ENCODE data around the gene POU2AF3. TPM values are rescaled to one million over a fixed set of nuclear protein-coding genes. Genes with fewer than 3 reads are reported as not detected.
"Not testable (repeated sequence)": the region's sequence is repeated elsewhere in the genome, so short reads cannot be mapped to it uniquely, and the experiment has no call there.

The POU2AF3 gene
- total and polyA plus RNA-seq, 3 donors from 2014 or later = 6.4 to 11.5 (median 9.0) TPM

DNA sequence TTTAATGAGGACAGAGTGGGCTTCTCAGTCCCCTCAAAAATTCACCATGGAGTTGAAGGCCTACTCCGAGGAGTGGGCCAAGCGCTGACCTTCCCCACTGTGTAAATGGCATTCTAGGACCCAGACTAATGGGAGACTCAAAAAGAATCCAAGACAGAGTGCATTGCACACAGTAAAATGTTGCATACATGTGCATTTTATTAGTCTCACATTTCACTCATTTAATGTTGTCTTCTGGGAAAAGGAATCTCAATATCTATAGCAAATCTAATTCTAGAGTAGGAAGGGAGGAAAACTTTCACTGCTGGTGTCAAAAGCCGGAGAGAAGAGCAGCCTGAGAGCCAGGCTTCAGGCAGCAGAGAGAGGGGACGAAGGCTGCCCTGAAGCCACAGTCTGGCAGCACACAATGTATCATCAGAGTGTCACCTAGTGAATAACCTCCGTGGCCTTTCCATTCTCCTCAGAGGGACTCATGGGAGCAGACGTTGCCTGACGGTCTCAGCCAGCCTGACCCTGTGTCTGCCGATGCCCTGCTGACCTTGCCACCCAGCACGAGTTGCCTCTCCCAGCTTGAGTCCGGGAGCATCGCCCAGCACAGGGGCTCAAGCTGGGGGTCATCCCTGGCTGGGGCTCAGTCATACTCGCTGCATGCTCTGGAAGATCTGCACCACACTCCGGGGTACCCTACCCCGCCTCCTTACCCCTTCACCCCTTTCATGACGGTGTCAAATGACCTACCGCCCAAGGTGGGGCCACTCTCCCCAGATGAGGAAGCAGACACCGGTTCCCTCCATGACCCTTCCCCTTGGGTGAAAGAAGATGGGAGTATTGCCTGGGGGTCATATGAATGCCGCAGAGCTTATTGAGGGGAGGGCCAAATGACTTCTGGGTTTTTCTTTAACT, 12.9 kb upstream of the POU2AF3 start:
- Histone ChIP-seq H3K36me3 (ENCODE audit: low read depth, missing control alignments) (no peaks in the 10 kb centered on the region), H3K4me1 (no peaks in the 10 kb centered on the region), H3K9me3 (no peaks in the 10 kb centered on the region), H3K27ac (no peak overlapping the region), H3K4me3 (no peak overlapping the region), H3K27me3 (no peaks in the 10 kb centered on the region)
- WGBS, 2 donors = 72 to 82% methylated on average over 13 to 18 of the region's 18 CpGs
- TF ChIP-seq, protein P1, sequence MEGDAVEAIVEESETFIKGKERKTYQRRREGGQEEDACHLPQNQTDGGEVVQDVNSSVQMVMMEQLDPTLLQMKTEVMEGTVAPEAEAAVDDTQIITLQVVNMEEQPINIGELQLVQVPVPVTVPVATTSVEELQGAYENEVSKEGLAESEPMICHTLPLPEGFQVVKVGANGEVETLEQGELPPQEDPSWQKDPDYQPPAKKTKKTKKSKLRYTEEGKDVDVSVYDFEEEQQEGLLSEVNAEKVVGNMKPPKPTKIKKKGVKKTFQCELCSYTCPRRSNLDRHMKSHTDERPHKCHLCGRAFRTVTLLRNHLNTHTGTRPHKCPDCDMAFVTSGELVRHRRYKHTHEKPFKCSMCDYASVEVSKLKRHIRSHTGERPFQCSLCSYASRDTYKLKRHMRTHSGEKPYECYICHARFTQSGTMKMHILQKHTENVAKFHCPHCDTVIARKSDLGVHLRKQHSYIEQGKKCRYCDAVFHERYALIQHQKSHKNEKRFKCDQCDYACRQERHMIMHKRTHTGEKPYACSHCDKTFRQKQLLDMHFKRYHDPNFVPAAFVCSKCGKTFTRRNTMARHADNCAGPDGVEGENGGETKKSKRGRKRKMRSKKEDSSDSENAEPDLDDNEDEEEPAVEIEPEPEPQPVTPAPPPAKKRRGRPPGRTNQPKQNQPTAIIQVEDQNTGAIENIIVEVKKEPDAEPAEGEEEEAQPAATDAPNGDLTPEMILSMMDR (IDR thresholded peaks at IDR 0.05) = no peak
- no peak for TF ChIP-seq POLR2A (IDR thresholded peaks at IDR 0.05)
- intact Hi-C loops (cut with DNase I; ENCODE audit: low total_unique reads) = no loop called here
- DNase-seq = no peak

DNA sequence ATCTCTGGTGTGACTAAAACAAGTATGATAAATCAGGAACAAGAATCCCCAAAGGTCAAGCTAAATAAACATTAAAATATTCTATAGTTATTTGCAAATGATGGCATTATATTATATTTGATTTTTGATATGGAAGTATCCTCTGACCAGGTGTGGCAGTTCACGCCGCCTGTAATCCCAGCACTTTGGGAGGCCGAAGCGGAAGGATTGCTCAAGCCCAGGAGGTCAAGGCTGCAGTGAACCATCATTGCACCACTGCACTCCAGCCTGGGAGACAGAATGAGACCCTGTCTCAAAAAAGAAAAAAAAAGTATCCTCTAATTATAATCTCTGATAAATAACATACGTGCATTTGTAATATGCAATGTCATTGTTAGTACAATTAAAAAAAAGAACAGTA, 6.6 kb upstream of the POU2AF3 start:
- Histone ChIP-seq H3K36me3 (ENCODE audit: low read depth, missing control alignments) (no peaks in the 10 kb centered on the region), H3K9me3 (no peaks in the 10 kb centered on the region), H3K27ac (no peak overlapping the region), H3K4me3 (no peak overlapping the region), H3K27me3 (no peaks in the 10 kb centered on the region), H3K4me1 (no peaks in the 10 kb centered on the region)
- WGBS, 2 donors = 94 to 96% methylated on average over 5 of the region's 5 CpGs
- intact Hi-C loops (cut with DNase I; ENCODE audit: low total_unique reads) = no loop called here
- no peak for DNase-seq
- TF ChIP-seq, protein P1 (IDR thresholded peaks at IDR 0.05) = no peak
- no peak for TF ChIP-seq POLR2A (IDR thresholded peaks at IDR 0.05)

DNA sequence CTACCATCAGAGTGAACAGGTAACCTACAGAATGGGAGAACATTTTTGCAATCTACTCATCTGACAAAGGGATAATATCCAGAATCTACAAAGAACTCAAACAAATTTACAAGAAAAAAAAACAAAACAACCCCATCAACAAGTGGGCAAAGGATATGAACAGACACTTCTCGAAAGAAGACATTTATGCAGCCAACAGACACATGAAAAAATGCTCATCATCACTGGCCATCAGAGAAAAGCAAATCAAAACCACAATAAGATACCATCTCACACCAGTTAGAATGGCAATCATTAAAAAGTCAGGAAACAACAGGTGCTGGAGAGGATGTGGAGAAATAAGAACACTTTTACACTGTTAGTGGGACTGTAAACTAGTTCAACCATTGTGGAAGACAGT, 5.9 kb upstream of the POU2AF3 start:
- intact Hi-C loops (cut with DNase I; ENCODE audit: low total_unique reads) = not testable (repeated sequence)

DNA sequence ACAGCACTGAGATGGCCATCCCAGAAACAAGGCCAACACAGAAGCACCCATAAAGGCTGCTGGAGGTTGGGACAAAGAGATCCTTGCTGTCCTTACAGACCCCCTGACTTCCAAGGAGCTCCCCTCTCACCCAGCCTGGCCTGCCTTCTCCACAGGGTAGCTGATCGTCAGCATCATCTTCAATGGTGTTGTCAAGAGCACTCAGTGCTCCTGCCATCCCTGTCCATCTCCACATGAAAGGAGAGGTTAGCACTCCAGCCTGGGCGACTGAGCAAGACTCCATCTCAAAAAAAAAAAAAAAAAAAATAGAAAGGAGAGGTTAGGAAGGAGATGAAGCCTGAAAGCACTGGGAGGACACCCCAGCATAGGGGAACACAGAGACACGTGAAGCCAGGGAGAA, 2.1 kb upstream of the POU2AF3 start:
- no peaks in the 10 kb centered on the region for H3K36me3 ChIP-seq (ENCODE audit: low read depth, missing control alignments)
- no peaks in the 10 kb centered on the region for H3K27me3 ChIP-seq
- DNase-seq = no peak
- 67 to 82% methylated on average over 1 to 3 of the region's 3 CpGs for whole genome bisulfite sequencing, 2 donors
- H3K4me1 ChIP-seq = peaks cover 3% of the 10 kb centered on the region
- no peak overlapping the region for H3K4me3 ChIP-seq
- H3K9me3 ChIP-seq = no peaks in the 10 kb centered on the region
- intact Hi-C loops (cut with DNase I; ENCODE audit: low total_unique reads) = no loop called here
- TF ChIP-seq, protein P1 (IDR thresholded peaks at IDR 0.05) = no peak
- TF ChIP-seq POLR2A (IDR thresholded peaks at IDR 0.05) = no peak
- H3K27ac ChIP-seq = no peak overlapping the region

More for the DNA sequence above, 5.9 kb upstream of the POU2AF3 start:
- H3K4me1 ChIP-seq; H3K27ac ChIP-seq; H3K27me3 ChIP-seq; DNase-seq; H3K4me3 ChIP-seq; H3K36me3 ChIP-seq (ENCODE audit: low read depth, missing control alignments); H3K9me3 ChIP-seq: not testable (repeated sequence)
- WGBS, 2 donors = 78 to 100% methylated on average over 1 of the region's 1 CpG

DNA sequence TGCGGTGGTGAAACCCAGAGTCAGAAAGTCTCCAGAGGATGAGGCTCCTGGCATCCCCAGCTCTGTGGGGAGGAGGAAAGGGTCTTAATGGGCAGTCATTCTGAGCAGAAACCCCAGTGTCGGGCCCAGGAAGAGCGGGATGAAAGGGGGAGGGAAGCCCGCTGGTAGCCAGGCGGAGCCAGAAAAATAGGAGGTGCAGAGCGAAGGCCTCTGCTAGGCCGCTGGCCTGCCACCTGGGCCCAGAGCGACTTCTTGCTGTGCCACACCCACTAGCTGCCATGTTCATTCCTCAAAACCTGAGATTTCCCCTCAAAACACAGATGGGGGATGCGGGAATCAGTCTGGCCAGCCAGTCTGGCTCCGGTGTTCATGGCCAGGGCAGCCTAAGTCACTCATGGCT, 650 bp upstream of the POU2AF3 start:
- H3K27ac ChIP-seq = no peak overlapping the region
- intact Hi-C loops (cut with DNase I; ENCODE audit: low total_unique reads) = no loop called here
- no peaks in the 10 kb centered on the region for H3K9me3 ChIP-seq
- H3K27me3 ChIP-seq = no peaks in the 10 kb centered on the region
- no peak overlapping the region for H3K4me3 ChIP-seq
- peaks cover 3% of the 10 kb centered on the region for H3K4me1 ChIP-seq
- DNase-seq = no peak
- H3K36me3 ChIP-seq (ENCODE audit: low read depth, missing control alignments) = no peaks in the 10 kb centered on the region
- no peak for TF ChIP-seq POLR2A (IDR thresholded peaks at IDR 0.05)
- TF ChIP-seq, protein P1 (IDR thresholded peaks at IDR 0.05) = no peak
- WGBS, 2 donors = 63 to 76% methylated on average over 9 to 10 of the region's 10 CpGs
